Measurements from ENCODE around the gene ADGRF1. TPM values are rescaled to one million over a fixed set of nuclear protein-coding genes. Genes with fewer than 3 reads are reported as not detected.

The ADGRF1 gene
- total RNA-seq, 1 donor from 2014 or later = not detected

- no peaks in the 10 kb centered on the region for H3K27me3 Mint-ChIP-seq (ENCODE audit: unreplicated experiment)
- H3K4me1 Mint-ChIP-seq (ENCODE audit: unreplicated experiment) = no peaks in the 10 kb centered on the region
- no peaks in the 10 kb centered on the region for H3K36me3 Mint-ChIP-seq (ENCODE audit: low read depth, unreplicated experiment)
- no peak overlapping the region for H3K4me3 Mint-ChIP-seq (ENCODE audit: unreplicated experiment)
- no peak for TF ChIP-seq CTCF (IDR thresholded peaks at IDR 0.05; ENCODE audit: unreplicated experiment)
- no peak for DNase-seq (ENCODE audit: low spot score)
- H3K27ac Mint-ChIP-seq (ENCODE audit: unreplicated experiment) = no peak overlapping the region
- no peaks in the 10 kb centered on the region for H3K9me3 Mint-ChIP-seq (ENCODE audit: unreplicated experiment)
Measured at GRCh38 chr6:47071681-47072080, 29.5 kb upstream of the ADGRF1 start.

GRCh38 chr6:47070461-47070860, 28.3 kb upstream of the ADGRF1 start:
- TF ChIP-seq CTCF (IDR thresholded peaks at IDR 0.05; ENCODE audit: unreplicated experiment) = no peak
- no peak overlapping the region for H3K4me3 Mint-ChIP-seq (ENCODE audit: unreplicated experiment)
- H3K36me3 Mint-ChIP-seq (ENCODE audit: low read depth, unreplicated experiment) = no peaks in the 10 kb centered on the region
- H3K27ac Mint-ChIP-seq (ENCODE audit: unreplicated experiment) = no peak overlapping the region
- no peaks in the 10 kb centered on the region for H3K9me3 Mint-ChIP-seq (ENCODE audit: unreplicated experiment)
- no peak for DNase-seq (ENCODE audit: low spot score)
- H3K4me1 Mint-ChIP-seq (ENCODE audit: unreplicated experiment) = no peaks in the 10 kb centered on the region
- H3K27me3 Mint-ChIP-seq (ENCODE audit: unreplicated experiment) = no peaks in the 10 kb centered on the region

- Mint-ChIP-seq H3K9me3 (ENCODE audit: unreplicated experiment) (no peaks in the 10 kb centered on the region), H3K36me3 (ENCODE audit: low read depth, unreplicated experiment) (no peaks in the 10 kb centered on the region), H3K4me3 (ENCODE audit: unreplicated experiment) (no peak overlapping the region), H3K27ac (ENCODE audit: unreplicated experiment) (no peak overlapping the region), H3K4me1 (ENCODE audit: unreplicated experiment) (no peaks in the 10 kb centered on the region), H3K27me3 (ENCODE audit: unreplicated experiment) (no peaks in the 10 kb centered on the region)
- DNase-seq (ENCODE audit: low spot score) = no peak
- no peak for TF ChIP-seq CTCF (IDR thresholded peaks at IDR 0.05; ENCODE audit: unreplicated experiment)
Measured at GRCh38 chr6:47069156-47069555, 27.0 kb upstream of the ADGRF1 start.

- Mint-ChIP-seq H3K27me3 (ENCODE audit: unreplicated experiment) (no peaks in the 10 kb centered on the region), H3K27ac (ENCODE audit: unreplicated experiment) (no peak overlapping the region), H3K36me3 (ENCODE audit: low read depth, unreplicated experiment) (no peaks in the 10 kb centered on the region), H3K9me3 (ENCODE audit: unreplicated experiment) (no peaks in the 10 kb centered on the region), H3K4me1 (ENCODE audit: unreplicated experiment) (peaks cover 15% of the 10 kb centered on the region), H3K4me3 (ENCODE audit: unreplicated experiment) (no peak overlapping the region)
- DNase-seq (ENCODE audit: low spot score) = no peak
- TF ChIP-seq CTCF (IDR thresholded peaks at IDR 0.05; ENCODE audit: unreplicated experiment) = no peak
Measured at GRCh38 chr6:47066418-47066817, 24.3 kb upstream of the ADGRF1 start.

- H3K27me3 Mint-ChIP-seq (ENCODE audit: unreplicated experiment) = no peaks in the 10 kb centered on the region
- no peaks in the 10 kb centered on the region for H3K36me3 Mint-ChIP-seq (ENCODE audit: low read depth, unreplicated experiment)
- TF ChIP-seq CTCF (IDR thresholded peaks at IDR 0.05; ENCODE audit: unreplicated experiment) = no peak
- no peak overlapping the region for H3K27ac Mint-ChIP-seq (ENCODE audit: unreplicated experiment)
- DNase-seq (ENCODE audit: low spot score) = no peak
- no peaks in the 10 kb centered on the region for H3K9me3 Mint-ChIP-seq (ENCODE audit: unreplicated experiment)
- H3K4me1 Mint-ChIP-seq (ENCODE audit: unreplicated experiment) = peaks cover 18% of the 10 kb centered on the region
- H3K4me3 Mint-ChIP-seq (ENCODE audit: unreplicated experiment) = no peak overlapping the region
Measured at GRCh38 chr6:47064274-47064673, 22.1 kb upstream of the ADGRF1 start.

Measured in endothelial cell (in vitro differentiated cells).